GM18873 (cell line): ENCODE data around the gene CLDN22.

Source experiments
- ATAC-seq: cut with Tn5 transposase; IDR thresholded peaks from one replicate; pipeline ENCODE4 v1.9.1; 2021; ENCODE audit warnings: mild to moderate bottlenecking, moderate library complexity, moderate number of reproducible peaks; ENCODE audit not compliant: unreplicated experiment, low FRiP score

Gene CLDN22

DNA sequence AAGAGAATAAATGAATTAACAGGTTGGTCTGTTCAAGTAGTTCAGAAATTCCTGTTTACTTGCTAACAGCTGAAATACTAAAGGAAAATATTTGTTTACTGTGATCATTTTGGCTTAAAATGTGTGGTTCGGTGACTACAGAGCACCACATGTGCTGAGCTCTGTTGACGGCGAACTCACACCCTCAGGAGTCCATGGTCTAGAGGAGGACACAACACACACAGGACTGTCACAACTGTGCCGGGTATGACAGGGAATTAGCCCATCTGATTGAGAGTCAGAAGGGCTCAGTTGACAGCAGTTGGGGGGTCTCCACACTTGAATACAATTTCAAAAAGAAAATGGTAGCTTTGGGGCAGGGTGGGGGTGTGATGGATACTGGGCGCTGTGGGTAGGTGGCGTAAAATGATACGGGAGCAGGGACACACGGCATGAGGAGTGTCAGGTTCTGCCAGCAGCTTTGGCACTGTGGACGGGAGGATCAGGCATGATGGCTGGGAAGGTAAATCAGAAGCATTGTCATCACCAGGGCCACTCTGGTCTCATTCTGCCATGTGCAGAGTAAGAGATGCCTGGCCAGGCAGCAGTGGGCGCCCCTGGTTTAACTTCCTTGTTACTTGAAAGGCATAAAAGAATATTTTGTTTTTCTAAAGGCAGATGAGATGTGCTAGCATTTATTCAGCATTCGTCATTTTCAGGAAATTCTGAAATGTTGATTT, 33.3 kb downstream of the CLDN22 start:
- ATAC-seq: no peak

DNA sequence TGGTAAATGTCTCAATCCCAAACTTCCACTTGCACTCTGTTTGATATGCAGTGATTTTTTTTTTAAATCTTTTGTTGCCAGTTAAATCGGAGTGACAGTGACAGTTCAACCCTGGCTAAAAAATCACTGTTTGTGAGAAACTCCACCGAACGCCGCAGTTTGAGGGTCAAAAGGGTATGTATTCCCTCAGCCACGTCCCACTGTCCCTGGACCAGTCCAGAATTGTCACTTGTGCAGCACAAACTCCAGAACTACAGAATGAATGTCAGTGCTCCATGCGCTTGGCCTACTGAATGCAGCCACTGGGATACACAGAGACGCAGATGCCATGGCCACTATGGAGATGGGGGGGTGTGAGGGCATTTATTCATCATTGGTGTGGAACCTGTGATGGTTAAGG, 34.2 kb downstream of the CLDN22 start:
- ATAC-seq: no peak

DNA sequence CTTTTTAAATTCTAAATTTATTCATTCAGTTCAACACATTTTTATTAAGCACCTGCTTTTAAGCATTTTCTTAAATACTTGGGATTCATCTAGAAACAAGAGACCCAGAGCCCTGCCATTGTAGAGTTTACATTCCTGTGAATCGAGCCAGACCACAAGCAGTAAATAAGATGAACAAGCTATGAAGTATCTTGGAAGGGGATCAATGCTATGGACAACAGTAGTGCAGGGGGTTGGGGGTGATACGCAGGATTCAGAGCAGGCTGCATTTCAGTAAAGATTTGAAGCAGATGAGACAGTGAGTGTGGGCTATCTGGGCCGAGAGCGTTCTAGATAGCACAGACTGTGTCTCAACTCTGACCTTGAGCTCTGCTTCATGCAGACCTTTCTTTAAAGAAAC, 35.1 kb downstream of the CLDN22 start:
- no peak for ATAC-seq

DNA sequence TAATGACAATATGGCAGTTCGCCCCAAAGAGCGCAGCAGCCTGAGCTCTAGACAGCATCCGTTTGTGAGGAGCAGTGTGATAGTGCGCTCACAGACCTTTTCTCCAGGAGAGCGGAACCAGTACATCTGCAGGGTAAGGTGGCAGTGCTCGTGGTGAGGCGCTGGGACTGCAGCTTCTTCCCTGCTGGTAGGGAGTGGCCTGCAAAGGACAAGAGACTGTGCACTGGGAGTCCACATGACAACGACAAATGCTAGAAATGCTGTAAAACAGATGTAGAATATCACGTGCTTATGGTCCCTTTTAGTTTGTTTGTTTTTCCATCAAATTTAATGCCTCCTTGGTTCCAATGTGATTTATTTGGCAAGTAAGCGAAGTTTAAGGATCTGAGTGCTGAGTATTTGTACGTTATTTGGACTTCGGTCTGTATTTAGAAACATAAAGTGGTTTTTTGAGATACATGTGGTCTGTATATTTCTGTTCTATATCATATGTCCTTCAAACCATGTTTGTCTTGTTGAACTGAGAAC, 35.8 kb downstream of the CLDN22 start:
- no peak for ATAC-seq

DNA sequence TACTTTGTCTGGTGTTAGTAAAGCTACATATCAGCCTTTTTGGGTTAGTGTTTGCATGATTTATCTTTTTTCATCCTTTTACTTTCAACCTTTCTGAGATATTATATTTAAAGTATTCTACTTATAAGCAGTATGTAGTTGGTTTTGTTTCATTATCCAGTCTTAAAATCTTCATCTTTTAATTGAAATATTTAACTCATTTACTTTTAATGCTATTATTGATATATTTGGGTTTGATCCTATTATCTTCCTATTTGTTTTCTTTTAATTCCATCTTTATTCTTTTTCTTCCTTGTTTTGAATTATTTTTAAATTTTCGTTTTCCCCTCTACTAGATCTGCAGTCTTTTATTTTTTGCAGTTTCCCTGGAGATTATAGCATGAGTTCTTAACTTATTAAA, 44.0 kb downstream of the CLDN22 start:
- ATAC-seq: no peak

DNA sequence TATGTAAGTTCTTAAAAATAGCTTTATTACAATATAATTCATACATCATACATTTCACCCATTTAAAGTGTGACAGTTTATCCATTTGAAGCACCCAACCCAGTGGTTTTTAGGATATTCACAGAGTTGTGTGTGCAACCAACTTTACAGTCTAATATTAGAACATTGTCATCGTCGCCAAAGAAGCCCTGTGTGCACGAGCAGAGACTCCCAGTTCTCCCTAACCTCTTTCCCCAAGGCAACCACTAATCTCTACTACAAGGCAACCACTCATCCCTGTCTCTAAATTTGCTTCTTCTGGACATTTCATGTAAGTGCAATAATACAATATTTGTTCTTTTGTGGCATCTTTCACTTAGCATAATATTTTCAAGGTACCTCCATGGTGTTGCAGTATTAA, 47.7 kb downstream of the CLDN22 start:
- no peak for ATAC-seq

DNA sequence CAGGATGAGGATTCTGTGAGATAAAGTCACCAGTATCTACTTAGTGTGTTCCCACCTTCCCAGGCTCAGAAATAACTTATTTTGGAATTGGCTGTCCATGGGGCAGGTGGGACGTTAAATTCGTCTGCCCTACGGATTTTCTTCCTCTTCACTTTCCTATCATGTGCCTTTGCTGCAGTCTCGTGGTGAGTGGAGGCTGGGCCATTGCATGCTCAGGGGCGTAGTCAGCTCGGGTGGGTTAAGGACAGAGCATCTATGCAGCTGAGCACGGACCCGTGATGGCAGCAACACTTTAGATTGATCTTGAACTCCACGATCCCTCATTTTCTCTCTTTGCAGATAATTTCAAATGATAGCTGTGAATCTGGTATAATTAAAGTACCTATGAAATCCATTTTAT, 51.5 kb downstream of the CLDN22 start:
- no peak for ATAC-seq
